Activated CD8-positive, alpha-beta memory T cell treated with anti-CD3 and anti-CD28 coated beads, Interleukin-2, amount 50 U/mL, for 1 hour (primary cell): ENCODE measurements around the gene FSD1.
"Not testable (repeated sequence)": the region's sequence is repeated elsewhere in the genome, so short reads cannot be mapped to it uniquely, and the experiment has no call there.

ENCODE experiments used
- DNase-seq: peaks from one replicate; pipeline ENCODE4 v3.0.0-alpha.2; 2020; ENCODE audit errors: extremely low read depth

The FSD1 gene

GRCh38 chr19:4319067-4319718 is 14.8 kb downstream of the FSD1 start:
- DNase-seq: no peak

GRCh38 chr19:4320419-4320818 is 16.0 kb downstream of the FSD1 start:
- no peak for DNase-seq

DNA sequence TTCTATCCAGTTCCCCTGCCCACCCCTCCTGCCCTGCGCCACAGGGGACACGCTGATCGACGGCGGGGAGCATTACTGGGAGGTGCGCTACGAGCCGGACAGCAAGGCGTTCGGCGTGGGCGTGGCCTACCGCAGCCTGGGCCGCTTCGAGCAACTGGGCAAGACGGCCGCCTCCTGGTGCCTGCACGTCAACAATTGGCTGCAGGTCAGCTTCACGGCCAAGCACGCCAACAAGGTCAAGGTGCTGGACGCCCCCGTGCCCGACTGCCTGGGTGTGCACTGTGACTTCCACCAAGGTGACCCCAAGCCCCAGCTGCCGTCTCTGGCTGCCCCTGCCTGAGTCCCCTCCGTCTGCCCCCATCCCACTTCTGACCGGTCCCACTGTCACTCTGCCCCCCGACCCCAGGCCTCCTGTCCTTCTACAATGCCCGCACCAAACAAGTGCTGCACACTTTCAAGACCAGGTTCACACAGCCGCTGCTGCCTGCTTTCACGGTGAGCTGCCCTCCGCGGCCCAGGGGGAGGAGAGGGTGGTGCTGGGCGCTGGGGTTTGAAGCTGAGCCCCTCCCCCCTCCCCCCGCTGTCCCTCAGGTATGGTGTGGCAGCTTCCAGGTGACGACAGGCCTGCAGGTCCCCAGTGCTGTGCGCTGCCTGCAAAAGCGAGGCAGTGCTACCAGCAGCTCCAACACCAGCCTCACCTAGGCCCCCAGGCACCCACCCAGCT is 18.7 kb downstream of the FSD1 start:
- no peak for DNase-seq

GRCh38 chr19:4323692-4324091 is 19.3 kb downstream of the FSD1 start:
- no peak for DNase-seq

- no peak for DNase-seq
Measured at GRCh38 chr19:4324228-4324627, 19.8 kb downstream of the FSD1 start.

- DNase-seq: no peak
Measured at GRCh38 chr19:4326215-4326836, 21.9 kb downstream of the FSD1 start.

DNA sequence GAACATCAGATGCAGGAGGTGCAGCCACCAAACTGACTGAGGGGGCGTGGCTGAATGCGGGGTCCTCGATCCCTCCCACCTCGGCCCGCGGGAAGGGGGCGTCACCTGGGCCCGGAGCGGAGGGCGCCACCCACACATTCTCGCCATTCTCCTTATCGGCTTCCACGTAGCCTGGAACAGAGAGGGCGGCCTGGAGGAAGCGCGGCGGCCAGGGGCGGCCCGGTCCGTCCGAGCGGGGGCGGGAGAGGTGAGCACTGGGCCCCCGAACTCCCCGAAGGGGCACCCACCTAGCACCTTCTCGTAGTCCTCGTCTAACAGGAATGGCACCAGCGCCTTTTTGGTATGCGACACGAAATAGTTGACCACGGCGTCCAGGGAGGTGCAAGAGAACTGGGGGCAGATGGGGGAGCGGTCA is 22.4 kb downstream of the FSD1 start:
- DNase-seq: no peak

DNA sequence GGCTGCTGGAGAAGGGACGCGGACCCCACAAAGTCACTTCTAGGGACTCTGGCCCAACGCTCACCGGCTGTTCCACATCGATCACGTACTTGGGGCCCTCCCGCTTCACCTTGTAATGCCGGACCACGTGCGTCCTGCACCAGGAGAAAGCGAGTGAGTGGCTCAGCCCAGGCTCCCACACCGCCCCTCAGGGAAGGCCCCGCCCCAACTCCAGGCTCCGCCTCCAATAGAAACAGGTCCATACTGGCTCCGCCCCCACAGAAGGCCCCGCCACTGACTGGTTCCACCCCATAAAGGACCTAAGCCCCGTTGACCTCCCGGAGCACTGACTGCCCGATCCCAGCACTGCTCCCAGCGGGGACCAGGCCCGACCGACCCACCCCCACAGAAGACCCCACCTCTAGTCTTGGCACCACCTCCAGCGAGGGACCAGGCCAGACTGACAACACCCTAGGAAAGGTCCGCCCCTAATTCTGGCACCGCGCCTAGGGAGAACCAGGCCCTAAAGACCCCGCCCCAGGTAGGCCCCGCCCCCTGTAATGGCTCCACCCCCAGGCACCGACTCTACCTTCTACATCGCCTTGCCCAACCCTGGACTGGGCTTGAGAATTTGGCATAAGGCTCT is 23.0 kb downstream of the FSD1 start:
- DNase-seq: peak; percentile 27

DNA sequence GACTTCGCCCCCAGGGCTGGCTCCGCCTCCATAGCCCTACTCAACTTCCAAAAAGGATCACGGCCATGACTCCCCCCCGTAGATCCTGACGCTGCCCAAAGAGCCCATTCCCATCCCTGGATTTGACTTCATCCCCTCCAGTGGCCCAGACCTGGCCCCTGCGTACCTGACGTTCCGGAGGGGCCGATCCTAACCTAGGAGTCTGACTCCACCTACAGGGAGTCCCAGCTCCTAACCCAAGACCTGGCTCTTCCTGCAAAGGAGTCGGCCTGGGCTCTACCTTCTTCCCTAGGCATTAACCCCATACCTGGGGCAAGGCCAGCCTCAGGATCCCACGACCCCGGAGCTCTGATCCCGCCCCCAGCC is 23.5 kb downstream of the FSD1 start:
- DNase-seq: no peak

GRCh38 chr19:4328243-4328990 is 24.0 kb downstream of the FSD1 start:
- peak; percentile 91 for DNase-seq

- DNase-seq: not testable (repeated sequence)
Measured at GRCh38 chr19:4328991-4329681, 24.7 kb downstream of the FSD1 start.

DNA sequence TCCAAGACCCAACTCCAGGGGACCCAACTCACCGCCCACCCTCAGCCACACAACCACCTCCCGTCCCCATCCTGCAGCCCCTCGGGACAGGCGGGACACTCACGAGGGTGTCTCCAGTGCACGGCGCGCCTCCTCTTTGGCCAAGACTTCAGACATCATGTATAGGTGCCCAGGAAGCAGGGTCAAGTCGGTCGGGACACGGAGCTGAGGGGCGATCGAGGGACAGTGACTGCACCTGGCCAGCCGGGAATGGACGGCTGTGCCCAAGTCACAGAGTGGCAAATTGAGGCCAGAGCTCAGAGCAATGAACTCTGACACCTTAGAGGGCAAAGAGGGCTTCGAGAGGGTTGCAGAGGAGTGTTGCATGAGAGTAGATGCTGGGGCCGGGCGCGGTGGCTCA is 25.5 kb downstream of the FSD1 start:
- no peak for DNase-seq

GRCh38 chr19:4334929-4335570 is 30.7 kb downstream of the FSD1 start:
- DNase-seq: no peak

DNA sequence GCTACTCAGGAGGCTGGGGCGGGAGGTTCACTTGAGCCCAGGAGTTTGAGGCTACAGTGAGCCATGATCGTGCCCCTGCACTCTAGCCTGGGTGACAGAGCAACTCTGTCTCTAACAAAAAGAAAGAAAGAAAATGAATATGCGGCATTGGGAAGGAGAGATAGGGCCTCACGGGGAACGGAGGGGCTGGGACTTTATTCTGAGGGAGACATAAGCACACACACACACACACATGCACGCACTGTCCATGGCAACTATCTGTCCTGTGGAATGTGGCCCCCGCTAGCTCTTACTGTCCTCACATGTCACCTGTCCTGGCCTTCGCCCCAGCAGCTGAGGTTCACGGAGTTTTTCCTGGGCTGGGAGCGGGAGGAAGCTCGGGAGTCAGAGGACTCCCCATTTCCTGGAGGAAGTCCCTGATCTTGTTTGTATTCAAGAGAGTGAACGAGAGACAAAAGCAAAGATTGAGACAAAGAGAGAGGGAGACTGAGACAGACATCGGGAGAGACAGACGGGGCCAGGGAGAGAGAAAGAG is 33.6 kb downstream of the FSD1 start:
- no peak for DNase-seq

DNA sequence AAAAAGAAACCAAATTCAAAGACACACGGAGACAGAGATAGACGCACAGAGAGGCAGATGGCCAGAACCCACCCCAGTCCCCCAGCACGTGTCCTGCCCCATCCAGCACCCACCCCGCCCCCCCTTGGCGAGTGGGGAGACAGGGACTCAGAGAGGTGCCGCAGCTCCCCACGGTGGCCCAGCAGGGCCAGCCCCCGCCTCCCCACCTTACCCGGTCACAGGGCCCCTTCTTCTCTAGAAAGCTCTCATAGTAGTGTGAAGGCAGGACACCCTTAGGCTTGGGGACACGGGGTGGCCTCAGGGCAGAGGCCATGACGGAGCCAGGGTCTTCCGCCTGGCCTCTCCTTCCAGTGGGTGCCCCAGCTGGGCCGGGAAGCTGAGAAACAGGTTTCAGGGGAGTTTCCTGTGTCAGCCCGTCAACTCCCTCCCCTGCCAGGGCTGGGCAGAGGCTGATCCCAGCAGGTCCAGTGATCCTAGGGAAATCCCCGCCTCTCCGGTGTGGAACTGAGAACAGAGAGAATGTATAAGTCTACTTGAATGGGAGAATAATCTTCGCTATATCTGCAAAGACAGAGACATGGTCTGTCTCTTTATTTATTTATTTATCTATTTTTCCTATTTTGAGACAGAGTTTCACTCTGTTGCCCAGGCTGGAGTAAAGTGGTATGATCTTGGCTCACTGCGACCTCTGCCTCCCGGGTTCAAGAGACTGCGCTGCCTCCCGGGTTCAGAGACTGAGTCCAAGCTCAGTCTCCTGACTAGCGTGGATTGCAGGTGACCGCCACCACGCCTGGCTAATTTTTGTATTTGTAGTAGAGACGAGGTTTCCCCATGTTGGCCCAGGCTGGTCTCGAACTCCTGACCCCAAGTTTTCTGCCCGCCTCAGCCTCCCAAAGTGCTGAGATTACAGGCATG is 34.3 kb downstream of the FSD1 start, which contains the start of gene STAP2:
Gene STAP2, minus strand, starts transcription at position 387 of the 915 bp plus-strand sequence. Its CDS starts 74 bp downstream, at position 313.
- no peak for DNase-seq

DNA sequence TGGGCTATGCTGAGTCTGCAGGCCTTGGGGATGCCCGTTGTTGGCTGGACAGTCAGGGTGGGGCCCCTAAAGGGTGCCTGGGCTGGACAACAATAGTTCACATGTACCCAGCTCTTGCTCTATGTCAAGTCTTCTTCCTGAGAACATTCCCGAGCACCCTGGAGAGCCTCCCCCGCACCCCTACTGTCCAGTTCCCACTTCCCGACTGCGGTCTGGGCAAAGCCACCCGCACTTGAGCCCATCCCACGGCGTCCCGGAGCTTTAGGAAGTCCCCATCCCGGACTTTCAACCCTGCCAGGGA is 37.9 kb downstream of the FSD1 start:
- DNase-seq: no peak

DNA sequence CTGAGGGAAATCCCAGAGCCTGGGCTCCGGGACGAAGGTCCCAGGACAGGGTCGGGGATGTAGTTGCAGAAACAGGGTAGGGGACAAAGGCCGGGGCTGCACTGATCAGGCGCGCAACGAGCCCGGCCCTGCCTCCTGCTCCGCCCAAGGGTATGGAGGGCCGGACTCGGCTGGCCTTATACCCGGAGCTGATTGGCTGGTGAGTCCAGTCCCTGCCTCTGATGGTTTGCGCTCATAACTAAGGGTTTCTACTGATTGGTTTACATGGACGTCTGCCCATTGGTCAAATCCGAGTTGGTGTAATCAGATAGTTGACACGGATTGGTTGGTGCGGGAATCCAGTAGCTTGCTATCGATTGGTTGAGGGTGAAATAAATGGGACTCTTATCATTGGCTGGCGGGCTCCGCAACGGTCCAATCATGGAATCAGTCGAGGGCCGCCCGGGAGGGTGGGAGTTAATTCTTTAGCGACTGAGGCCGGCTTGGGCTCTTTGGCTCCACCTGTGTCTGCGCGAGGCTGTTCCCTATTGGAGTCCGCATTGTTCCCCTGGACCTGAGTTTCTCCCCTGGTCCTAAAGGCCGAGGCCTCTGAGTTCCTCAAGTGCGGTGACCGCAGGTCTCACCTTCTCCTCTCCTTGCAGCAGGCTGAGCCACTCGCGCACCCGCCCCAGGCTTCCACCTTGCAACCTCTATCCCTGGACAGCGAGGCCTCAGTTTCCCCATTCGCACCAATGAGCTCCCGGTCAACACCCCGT is 38.4 kb downstream of the FSD1 start:
- peak; percentile 87 for DNase-seq

- peak; percentile 54 for DNase-seq
Measured at GRCh38 chr19:4343370-4344307, 39.2 kb downstream of the FSD1 start, which contains the start of gene MPND. TSS of gene MPND (plus strand) at chr19:4343562. CDS start at chr19:4343594, 32 bp downstream.
